Kidney epithelial cell (primary cell): ENCODE results near the gene SLC35D3. TPM values are rescaled to one million over a fixed set of nuclear protein-coding genes. Genes with fewer than 3 reads are reported as not detected.
"Not testable (repeated sequence)": the region's sequence is repeated elsewhere in the genome, so short reads cannot be mapped to it uniquely, and the experiment has no call there.

Experiments
- DNase-seq: peaks from one replicate; pipeline ENCODE4 v3.0.0-alpha.2; 2010; ENCODE audit warnings: low read depth
- H3K27me3 ChIP-seq: 2 replicates; pipeline ENCODE4 v1.6.0; 2011; ENCODE audit warnings: low read length; ENCODE audit not compliant: control insufficient read depth, insufficient read depth
- H3K36me3 ChIP-seq: 2 replicates; pipeline ENCODE4 v1.5.1; 2011; ENCODE audit warnings: low read length; ENCODE audit not compliant: control insufficient read depth, insufficient read depth
- H3K4me3 ChIP-seq: 2 replicates; pipeline ENCODE4 v1.5.1; 2011; ENCODE audit warnings: low read depth, mild to moderate bottlenecking, control low read depth, low read length
- total RNA-seq: library from RNA; depleted of rRNA; stranded (reverse); fragments of >200 nt; gene quantifications from 2 replicates; pipeline ENCODE4 v1.2.3, GENCODE V29; 2015
- TF ChIP-seq, protein P1 (sequence below): IDR thresholded peaks from 2 replicates; pipeline ENCODE4 v1.5.1; 2011; ENCODE audit warnings: mild to moderate bottlenecking, moderate library complexity, low read length, control low read depth, inconsistent platforms; ENCODE audit not compliant: insufficient read depth, poor library complexity, severe bottlenecking

SLC35D3 gene, protein sequence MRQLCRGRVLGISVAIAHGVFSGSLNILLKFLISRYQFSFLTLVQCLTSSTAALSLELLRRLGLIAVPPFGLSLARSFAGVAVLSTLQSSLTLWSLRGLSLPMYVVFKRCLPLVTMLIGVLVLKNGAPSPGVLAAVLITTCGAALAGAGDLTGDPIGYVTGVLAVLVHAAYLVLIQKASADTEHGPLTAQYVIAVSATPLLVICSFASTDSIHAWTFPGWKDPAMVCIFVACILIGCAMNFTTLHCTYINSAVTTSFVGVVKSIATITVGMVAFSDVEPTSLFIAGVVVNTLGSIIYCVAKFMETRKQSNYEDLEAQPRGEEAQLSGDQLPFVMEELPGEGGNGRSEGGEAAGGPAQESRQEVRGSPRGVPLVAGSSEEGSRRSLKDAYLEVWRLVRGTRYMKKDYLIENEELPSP
- not detected in 2 replicates for total RNA-seq

DNA sequence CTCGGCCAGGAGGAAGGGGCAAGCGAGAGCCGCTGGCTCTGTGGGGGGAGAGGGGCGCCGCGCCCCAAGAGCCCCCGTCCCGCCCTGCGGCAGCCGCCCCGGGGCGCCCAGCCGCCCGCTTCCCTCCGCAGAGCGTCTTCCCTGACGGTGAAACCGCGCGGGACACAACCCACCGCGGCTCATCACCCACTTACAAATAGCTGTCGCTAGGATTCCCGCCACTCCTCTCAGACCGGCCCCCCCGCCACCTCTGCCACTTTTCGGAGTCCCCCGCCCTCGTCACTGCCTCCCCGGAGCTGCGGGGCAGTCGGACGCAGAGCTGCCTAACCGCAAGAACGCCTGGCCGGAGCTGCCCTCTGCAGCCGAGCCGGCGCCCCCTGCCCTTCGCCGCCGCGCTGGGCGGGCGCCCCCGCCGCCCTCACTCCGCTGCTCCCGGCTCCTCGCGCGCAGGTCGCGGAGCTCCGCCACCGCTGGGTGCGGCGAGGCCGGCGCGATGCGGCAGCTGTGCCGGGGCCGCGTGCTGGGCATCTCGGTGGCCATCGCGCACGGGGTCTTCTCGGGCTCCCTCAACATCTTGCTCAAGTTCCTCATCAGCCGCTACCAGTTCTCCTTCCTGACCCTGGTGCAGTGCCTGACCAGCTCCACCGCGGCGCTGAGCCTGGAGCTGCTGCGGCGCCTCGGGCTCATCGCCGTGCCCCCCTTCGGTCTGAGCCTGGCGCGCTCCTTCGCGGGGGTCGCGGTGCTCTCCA, at the start of gene SLC35D3:
Gene SLC35D3, plus strand, starts transcription at position 366 of the 749 bp plus-strand sequence. Its CDS starts 128 bp downstream, at position 494.
- Histone ChIP-seq H3K36me3 (no peaks in the 10 kb centered on the region), H3K27me3 (peaks cover 42% of the 10 kb centered on the region), H3K4me3 (peak within 1 kb of the TSS; percentile 28)
- TF ChIP-seq, protein P1, sequence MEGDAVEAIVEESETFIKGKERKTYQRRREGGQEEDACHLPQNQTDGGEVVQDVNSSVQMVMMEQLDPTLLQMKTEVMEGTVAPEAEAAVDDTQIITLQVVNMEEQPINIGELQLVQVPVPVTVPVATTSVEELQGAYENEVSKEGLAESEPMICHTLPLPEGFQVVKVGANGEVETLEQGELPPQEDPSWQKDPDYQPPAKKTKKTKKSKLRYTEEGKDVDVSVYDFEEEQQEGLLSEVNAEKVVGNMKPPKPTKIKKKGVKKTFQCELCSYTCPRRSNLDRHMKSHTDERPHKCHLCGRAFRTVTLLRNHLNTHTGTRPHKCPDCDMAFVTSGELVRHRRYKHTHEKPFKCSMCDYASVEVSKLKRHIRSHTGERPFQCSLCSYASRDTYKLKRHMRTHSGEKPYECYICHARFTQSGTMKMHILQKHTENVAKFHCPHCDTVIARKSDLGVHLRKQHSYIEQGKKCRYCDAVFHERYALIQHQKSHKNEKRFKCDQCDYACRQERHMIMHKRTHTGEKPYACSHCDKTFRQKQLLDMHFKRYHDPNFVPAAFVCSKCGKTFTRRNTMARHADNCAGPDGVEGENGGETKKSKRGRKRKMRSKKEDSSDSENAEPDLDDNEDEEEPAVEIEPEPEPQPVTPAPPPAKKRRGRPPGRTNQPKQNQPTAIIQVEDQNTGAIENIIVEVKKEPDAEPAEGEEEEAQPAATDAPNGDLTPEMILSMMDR = no peak
- no peak for DNase-seq

DNA sequence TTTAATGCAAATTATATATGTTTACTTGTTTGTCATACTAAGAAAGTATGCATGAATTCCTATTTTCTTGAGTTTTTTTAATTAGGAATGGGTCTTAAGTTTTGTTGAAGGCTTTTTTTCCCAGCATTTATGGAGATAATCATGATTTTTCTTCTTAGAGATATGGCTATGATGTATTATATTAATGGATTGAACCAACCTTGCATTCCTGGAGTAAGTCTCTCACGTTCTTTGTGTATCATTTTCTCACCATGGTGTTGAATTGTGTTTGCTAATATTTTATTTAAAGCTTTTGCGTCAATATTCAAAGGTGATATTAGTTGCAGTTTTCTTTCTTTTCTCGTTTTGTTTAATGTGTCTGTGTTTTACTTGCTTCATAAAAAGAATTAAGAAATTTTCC, 48.4 kb upstream of the SLC35D3 start:
- TF ChIP-seq, protein P1 = no peak
- H3K36me3 ChIP-seq = no peaks in the 10 kb centered on the region
- H3K4me3 ChIP-seq = no peak overlapping the region
- no peak for DNase-seq
- H3K27me3 ChIP-seq = no peaks in the 10 kb centered on the region

DNA sequence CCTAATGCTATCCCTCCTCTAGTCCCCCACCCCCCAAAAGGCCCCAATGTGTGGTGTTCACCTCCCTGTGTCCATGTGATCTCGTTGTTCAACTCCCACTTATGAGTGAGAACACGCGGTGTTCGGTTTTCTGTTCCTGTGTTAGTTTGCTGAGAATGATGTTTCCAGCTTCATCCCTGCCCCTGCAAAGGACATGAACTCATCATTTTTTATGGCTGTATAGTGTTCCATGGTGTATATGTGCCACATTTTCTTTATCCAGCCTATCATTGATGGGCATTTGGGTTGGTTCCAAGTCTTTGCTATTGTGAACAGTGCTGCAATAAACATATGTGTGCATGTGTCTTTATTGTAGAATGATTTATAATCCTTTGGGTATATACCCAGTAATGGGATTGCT, 45.6 kb upstream of the SLC35D3 start:
- not testable (repeated sequence) for H3K4me3 ChIP-seq, DNase-seq, H3K27me3 ChIP-seq, H3K36me3 ChIP-seq

DNA sequence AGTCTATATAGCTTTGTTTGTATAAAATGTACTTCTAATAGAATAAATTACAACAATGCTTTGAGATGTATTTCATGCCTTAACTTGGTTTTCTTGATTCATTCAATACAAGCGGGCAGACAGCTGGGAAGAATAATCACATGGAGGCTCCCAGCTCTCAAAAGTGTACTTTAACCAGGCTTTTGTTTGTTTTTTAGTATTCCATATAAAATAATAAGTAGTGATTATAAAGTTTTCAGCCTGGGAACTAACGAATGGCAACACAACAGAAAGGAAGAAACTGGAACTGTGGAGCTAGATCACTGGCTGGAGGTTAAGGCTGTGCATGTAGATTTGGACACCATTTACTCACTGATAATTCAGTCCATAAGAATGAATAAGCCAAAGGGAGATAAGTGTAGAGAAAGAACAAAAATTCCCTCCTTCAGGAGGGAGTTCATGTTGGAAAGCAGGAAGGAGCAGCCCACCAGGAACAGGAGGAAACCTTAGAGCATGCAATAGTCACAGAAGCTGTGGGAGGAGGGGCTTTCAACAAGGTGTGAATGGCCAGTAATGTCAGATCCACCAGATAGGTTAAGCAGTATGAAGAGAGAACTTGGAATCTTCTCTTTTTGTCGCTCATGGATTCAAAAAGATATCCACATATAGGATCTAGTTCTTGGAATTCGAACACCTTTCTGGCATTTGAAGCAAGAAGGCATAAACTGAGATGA, 41.2 kb upstream of the SLC35D3 start:
- H3K27me3 ChIP-seq = no peaks in the 10 kb centered on the region
- DNase-seq = no peak

DNA sequence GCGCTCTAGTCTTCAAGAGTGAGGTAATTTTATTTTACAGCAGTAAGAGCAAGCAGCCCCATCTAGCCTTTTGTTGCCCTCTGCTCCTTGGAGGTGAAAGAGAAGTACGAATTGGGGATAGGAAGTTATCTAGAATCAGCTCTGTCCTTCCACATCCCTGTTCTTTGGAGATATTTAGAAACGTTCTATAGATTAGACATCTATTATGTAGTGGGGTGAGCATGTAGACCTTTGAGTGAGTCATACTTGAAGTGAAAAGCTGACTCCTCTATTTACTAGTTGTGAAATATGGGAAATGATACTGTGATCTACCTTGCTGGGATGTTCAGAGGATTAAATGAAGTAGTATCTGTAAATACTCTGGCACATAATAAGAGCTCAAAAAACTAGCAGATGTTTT, 36.0 kb upstream of the SLC35D3 start:
- TF ChIP-seq, protein P1 = no peak
- Histone ChIP-seq H3K27me3 (no peaks in the 10 kb centered on the region), H3K36me3 (no peaks in the 10 kb centered on the region), H3K4me3 (no peak overlapping the region)
- DNase-seq = no peak

More for the DNA sequence above, 41.2 kb upstream of the SLC35D3 start:
- no peak overlapping the region for H3K4me3 ChIP-seq
- TF ChIP-seq, protein P1 = no peak
- H3K36me3 ChIP-seq = no peaks in the 10 kb centered on the region

DNA sequence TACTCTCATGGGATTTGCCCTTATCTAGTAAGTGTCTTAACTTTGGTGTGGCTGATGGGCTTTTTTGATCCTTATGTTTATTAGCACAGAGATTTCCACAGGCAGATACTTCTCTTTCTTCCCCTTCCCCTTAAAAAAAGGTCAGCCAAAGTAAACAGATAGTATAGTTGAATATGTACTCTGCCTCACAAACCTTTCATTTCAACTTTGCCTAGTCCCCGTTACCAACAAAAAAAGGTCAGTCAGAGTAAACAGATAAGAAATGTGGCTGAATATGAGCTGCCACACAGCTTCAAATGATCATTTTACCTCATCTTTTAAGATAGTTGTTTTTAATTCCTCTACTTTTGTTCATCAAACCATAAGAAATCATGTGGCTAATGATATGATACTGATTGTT, 34.1 kb upstream of the SLC35D3 start:
- DNase-seq = no peak
- TF ChIP-seq, protein P1 = no peak
- Histone ChIP-seq H3K4me3 (no peak overlapping the region), H3K27me3 (no peaks in the 10 kb centered on the region), H3K36me3 (no peaks in the 10 kb centered on the region)
